Hematopoietic multipotent progenitor cell treated with erythropoietin and hydrocortisone succinate and interleukin-3 and kit ligand, for 6 days (in vitro differentiated cells): Measurements from ENCODE around the gene MXD1.

Experiments
- DNase-seq: peaks from one replicate; pipeline ENCODE4 v3.0.0-alpha.2; 2015

The MXD1 gene

DNA sequence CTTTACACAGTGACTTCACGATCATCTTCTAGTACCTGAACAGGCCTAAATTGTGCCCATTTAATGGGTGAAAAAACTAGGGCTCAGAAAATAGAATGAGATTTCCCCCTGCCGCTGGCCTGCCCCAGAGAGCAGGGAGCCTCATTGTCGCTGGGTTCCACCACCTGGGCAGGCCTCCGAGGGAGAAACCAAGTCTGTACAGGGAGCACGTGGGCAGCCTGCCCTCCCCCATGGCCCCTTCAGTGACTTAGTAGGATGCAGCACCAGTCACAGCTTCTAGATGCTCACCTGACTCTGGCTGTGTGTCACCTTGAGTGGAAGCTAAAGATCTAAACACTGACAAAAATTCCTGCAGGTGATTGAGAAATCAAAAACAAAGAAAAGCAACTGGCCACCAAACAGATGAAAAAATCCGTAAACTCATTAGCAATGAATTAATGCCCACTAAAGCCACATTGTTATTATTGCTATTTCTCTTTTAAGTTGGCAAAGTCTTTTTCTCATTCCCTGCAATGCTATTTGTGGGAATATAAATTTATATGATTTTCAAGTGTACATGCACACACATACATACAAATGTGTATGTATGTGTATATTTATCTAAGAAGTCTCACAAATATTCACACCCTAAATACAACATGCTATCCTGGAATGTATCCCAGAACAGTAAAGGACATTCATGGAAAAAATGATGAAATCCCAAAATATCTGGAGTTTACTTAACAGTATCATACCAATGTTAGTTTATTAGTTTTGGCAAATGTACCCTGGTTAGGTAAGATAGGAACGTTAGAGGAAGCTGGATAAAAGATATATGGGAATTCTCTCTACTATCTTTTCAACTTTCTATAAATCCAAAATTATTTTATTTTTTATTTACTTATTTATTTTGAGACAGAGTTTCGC is 65.2 kb downstream of the MXD1 start:
- DNase-seq: no peak

DNA sequence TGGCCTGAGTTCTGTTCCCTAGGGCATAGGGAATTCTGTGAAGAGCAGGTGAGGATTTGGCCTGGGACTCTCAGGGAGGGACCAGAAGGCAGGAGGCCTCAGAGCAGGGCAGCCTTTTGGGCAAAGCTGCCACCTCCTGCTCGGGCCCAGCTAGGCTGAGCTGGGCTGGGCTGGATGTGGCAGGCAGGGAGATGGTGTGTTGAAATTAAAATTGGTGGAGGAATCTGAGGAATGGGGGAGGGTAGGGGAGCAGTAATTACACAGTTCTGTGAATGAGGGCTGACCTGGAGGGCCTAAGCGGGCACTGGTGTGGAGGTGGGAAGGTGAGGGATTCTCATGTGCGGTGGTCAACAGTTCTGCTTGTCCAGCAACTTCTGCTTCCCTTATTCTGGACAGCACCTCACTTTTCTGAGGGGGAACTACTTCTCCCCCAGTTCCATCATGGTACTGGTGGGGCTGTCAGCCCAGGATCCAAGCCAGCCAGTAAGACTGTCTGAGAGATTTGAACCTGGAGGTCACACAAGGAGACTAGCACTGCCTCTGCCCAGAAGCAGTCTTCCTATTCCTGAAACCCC is 68.6 kb downstream of the MXD1 start:
- no peak for DNase-seq

DNA sequence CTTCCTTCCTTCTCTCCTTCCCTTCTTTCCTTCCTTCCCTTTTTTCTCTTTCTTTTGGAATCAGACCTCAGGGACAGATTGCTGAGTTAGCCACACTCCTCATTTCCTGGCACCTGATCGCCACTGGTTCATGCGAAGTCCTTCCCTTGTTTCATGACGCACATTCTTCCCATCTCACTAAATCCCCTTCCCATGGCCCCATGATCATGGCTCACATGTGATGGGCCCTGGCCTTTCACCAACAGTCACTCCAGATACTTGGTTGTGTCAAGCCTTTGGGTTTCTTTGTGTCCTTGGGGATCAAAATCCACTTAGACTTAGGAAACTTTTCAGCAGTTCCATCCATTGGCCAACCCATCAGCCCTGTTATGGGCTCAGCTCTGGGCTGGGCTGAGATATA is 70.3 kb downstream of the MXD1 start:
- no peak for DNase-seq

DNA sequence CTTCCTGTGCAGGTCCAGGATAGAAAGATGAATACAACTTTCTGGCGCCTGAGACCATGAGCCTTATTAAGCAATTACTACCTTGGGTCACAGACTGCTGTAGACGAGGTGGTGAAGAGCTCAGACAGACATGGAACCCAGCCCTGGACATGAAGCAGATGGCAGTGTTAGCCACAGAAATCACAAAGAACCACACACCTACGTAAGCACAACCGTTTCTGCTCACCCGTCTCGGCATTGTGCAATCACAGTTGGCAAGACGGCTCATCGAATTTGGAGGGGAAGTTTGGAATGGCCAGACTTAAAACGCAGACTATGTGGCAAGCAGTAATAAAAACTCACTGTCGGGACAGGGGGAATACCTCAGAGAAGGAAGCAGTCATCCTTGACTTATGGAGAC is 70.8 kb downstream of the MXD1 start:
- peak; percentile 79 for DNase-seq

DNA sequence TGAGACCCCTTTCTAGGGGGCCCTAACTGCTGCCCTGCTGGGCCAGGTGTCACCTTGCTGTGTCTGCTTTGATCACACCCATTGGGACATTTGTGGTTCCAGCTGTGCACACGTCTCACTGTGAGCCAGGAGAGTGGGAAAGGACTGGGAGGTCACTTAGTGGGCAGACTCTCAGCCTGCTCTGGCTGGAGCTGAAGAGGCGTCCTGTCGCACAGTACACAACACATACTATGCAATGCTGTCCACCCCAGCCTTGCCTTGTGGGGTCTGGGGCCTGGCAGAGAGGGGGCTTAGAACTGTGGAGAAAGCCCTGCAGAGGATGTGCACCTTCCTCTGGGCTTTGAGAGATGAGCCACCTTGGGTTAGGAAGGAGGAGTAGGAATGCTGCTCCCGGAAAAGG is 71.8 kb downstream of the MXD1 start:
- no peak for DNase-seq

DNA sequence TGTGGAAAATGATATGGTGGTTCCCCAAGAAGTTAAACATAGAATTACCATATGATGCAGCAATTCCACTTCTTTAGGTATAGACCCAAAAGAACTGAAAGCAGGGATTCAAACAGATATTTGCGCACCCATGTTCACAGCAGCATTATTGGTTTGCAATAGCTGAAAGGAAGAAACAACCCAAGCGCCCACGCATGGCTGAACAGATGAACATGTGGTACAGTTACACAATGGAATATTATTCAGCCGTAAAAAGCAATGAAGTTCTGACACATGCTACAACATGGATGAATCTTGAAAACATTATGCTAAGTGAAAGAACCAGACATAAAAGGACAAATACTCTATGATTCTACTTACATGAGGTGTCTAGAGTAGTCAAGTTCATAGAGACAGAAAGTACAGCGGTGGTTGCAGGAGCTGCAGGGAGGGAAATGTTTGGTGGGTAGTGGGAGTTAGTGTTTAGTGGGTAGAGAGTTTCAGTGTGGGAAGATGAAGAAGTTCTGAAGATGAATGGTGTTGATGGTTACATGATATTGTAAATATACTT is 73.3 kb downstream of the MXD1 start:
- DNase-seq: no peak

DNA sequence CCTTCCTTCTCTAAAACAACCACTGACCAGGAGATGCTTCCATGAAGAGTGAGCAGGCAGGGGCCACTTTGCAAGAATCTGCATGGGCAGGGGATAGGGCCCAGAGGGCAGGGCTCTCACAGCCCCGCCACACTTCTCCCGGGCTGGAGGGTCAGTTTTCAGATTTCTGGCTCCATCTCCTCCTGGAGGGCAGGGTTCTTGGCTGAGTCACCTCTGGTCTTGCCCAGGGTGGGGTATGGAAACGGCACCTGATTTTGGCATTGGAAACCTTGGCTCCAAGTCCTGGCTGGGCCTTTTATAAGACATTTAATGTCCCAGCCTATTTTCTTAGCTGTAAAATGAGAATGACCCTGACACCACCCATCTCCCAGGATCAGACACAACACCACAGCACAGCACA is 74.1 kb downstream of the MXD1 start:
- DNase-seq: no peak

DNA sequence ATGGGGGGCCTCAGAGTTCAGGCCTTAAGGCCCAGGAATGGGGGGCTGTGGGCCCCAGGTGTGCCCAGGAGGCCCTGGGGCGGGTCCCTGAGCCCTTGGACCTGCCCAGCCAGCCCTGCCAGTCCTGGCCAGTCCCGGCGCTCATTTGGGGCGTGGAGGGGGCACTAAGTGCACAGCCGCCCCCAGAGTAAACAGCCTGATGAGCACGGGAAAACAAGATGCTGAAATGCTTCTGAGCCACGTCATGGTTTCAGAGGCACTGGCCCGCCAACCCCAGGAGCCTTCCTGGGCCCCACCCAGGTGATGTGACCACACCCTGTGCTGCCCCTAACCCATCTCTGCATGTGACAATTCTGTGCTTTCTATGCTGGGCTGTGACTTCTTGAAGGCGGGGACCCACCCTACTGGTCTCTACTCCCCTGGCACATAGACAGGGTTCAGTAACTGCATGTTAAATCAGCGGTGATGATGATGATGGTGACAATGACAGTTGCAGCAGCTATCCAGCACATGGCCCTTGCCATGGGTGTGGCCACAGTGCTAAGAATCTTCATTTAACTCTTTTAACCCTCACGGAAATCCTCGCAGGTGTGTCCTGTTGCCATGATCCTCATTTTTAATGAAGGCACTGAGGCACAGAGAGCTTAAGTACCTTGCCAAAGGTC is 74.7 kb downstream of the MXD1 start:
- DNase-seq: peak; percentile 52
